GM12878 (cell line): Measurements from ENCODE around the gene CCDC102B.

Source experiments
- NR2C2 ChIP-seq: IDR thresholded peaks from 2 replicates; pipeline ENCODE4 v1.6.1; 2011; ENCODE audit warnings: borderline replicate concordance, low read depth; ENCODE audit not compliant: control insufficient read depth, insufficient read length
- RAD21 ChIP-seq: IDR thresholded peaks from 2 replicates; pipeline ENCODE4 v1.6.1; 2011; ENCODE audit warnings: mild to moderate bottlenecking, low read depth, low read length, moderate library complexity; ENCODE audit not compliant: insufficient read depth
- TF ChIP-seq, protein P1 (sequence below): fragments of 450-650 bp; IDR thresholded peaks from 2 replicates; pipeline ENCODE4 v1.6.1; 2014; ENCODE audit warnings: mild to moderate bottlenecking

DNA sequence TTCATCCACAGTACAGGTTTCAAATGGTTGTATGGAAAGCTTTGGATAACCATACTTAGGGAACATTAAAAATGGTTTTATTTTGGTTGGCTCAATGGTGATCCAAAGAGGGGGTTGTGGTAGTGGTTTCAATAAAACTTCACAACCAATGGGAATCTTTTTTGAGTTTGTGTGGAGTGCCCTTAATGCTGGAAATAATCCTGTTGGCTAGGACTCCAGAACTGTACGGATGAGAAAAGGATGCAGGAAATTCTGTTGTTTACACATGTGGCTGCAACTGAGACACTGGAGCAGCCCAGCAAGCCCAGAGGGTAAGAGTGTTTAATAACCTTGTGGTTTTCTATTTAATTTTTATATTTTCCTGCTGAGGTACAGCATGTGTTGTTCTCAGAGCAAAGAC, at the start of gene CCDC102B:
- no peak for TF ChIP-seq RAD21
- TF ChIP-seq, protein P1, sequence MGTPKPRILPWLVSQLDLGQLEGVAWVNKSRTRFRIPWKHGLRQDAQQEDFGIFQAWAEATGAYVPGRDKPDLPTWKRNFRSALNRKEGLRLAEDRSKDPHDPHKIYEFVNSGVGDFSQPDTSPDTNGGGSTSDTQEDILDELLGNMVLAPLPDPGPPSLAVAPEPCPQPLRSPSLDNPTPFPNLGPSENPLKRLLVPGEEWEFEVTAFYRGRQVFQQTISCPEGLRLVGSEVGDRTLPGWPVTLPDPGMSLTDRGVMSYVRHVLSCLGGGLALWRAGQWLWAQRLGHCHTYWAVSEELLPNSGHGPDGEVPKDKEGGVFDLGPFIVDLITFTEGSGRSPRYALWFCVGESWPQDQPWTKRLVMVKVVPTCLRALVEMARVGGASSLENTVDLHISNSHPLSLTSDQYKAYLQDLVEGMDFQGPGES = no peak
- TF ChIP-seq NR2C2 = no peak
